GM18505 (cell line): Measurements from ENCODE around the gene NLGN1.

ENCODE experiments used
- ATAC-seq: cut with Tn5 transposase; IDR thresholded peaks from one replicate; pipeline ENCODE4 v1.9.1; 2021; ENCODE audit not compliant: unreplicated experiment
- POLR2A ChIP-seq: IDR thresholded peaks from 4 replicates; pipeline ENCODE4 v1.6.1; 2011; ENCODE audit warnings: borderline replicate concordance; ENCODE audit not compliant: insufficient read depth, insufficient read length; ENCODE audit errors: extremely low read depth

Gene NLGN1

GRCh38 chr3:173744895-173745294, 347.4 kb downstream of the NLGN1 start:
- no peak for TF ChIP-seq POLR2A
- ATAC-seq = no peak

DNA sequence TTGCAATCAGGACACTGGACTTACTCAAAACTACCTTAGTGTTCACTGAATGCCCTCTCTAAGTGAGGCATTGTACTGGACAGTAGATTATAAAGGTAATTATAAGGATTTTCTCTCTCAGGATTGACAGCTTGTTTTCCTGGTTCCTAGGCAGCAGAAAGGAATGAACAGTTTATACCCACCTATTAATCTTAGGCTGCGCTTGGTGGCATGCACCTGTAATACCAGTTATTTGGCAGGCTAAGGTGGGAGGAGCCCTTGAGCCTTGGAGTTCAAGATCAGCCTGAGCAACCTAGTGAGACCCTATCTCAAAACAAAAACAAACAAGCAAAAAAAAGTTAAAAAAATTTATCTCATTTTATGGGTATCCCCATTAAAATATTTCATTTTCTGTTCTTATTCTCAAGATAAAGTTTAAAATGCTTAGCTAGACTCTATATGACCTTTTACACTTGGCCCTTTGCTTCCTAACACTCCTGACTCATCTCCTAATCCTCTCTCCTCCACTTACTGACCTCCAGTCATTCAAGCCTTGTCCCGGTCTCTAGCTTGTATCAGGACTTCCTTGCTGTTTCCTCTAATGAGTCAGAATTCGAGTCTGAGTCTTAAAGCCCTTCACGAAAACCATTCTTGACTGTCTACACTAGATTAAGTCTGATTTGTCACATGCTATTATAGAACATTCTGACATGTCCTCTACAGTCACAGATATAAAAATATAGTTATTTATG, 348.6 kb downstream of the NLGN1 start:
- TF ChIP-seq POLR2A = no peak
- ATAC-seq = no peak

DNA sequence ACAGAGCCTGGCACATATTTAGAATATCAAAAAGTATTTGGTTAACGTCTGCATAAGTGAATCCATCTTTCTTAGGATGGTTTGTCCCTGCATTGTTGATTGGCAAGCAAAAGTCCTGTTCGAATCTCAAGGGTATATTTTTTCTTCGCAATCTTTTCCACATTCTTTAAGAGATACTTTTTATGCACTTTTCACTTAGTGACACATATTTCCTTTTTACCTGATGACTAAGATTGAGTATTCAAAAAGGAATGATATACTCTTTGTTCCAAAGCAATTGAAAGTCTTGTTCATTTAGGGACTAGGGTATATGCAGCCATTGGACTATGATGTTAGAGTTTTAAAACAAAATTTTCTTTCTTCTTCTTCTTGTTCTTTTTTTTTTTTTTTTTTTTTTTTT, 349.9 kb downstream of the NLGN1 start:
- no peak for TF ChIP-seq POLR2A
- ATAC-seq = no peak

GRCh38 chr3:173748105-173748504, 350.6 kb downstream of the NLGN1 start:
- TF ChIP-seq POLR2A = no peak
- ATAC-seq = no peak

DNA sequence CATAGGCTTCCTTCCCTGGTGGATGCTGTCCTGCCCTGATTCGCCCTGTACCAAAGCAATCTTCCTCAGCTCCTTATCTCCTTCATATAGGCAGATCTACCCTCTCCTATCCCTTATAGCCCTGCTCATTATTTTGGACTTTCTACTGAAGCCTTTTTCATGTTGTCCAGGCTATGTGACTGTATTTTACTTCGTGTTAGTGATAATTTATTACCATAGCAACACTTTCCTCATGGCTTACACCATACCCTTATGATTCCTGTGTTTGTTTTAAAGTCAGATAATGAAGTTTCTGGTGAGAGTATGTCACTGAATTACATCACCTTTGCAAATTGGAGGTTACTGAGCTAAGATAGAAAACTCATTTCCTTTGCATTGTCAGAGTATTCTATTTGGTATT, 352.6 kb downstream of the NLGN1 start:
- no peak for TF ChIP-seq POLR2A
- ATAC-seq = no peak

DNA sequence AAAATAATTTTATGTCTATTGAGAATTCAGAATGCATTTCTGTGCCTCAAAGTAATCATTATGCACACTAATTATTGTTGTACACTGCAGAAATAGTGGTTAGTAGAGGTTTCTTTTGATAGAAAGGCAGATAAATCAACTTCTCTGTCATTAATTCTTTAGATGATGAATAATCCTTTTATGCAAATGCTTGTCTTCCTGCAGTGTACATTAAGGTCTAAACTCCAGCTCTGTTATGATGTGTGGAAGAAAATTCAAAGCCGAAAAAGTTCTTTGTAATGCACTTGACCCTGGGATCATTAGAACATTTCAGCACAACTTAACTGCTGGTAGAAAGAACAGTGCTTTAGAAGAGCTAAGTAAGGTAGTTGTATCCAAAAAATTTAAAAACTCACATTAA, 353.0 kb downstream of the NLGN1 start:
- no peak for TF ChIP-seq POLR2A
- ATAC-seq = no peak

DNA sequence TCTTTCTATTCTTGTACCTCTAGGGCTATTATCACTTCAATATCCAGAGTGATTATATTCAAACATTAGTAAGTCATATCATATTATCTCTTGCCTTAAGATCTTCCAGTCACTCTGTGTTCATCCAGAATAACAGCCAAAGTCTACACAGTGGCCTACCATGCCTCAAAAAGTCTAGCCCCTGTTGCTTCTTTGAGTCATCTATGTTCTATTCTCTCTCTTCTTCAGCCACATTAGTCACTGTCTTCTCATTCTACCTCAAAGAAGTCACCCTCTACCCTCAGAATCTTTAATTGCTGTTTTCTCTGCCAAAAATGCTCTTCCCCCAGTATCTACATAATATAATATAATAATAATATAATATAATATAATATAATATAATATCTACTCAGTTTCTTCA, 356.0 kb downstream of the NLGN1 start:
- no peak for ATAC-seq
- TF ChIP-seq POLR2A = no peak

DNA sequence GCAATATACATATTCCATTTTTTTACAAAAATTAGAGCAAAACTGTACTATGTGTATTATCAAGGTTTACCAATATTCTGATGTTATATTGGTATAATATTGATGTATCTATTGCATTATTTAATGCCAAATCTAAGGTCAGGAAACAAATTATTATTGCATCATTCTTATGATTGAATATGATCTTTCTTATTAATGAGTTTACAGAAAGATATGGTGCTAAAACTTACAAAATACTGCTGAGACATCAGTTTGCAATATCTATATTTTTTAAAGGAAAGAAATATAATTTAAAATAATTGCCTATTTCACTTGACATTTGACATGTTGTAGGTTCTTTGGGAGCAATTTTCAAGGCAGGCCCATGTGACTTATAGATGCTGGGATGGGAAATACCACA, 357.6 kb downstream of the NLGN1 start:
- no peak for TF ChIP-seq POLR2A
- no peak for ATAC-seq

GRCh38 chr3:173761161-173761560, 363.6 kb downstream of the NLGN1 start:
- no peak for ATAC-seq
- no peak for TF ChIP-seq POLR2A

- ATAC-seq = no peak
- TF ChIP-seq POLR2A = no peak
These were observed 365.0 kb downstream of the NLGN1 start for GRCh38 chr3:173762501-173762900.

DNA sequence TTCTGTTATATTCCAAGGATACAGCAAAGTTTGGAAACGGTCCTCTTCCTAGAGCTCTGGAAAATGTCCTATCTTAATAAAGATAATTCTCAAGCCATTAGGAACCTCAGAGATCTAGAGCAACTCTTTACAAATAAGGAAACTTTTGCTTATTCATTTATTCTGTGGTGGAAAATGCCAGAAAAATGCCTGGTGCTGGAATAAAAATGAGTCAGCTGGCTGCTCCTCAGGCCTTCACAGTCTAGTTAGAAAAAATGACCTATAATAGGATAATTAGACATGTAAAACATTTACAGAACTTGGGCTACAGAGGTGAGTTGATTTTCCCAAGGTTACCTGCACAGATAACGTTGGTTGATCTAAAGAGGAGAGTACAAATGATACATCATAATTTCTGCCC, 372.5 kb downstream of the NLGN1 start:
- no peak for TF ChIP-seq POLR2A
- ATAC-seq = no peak

DNA sequence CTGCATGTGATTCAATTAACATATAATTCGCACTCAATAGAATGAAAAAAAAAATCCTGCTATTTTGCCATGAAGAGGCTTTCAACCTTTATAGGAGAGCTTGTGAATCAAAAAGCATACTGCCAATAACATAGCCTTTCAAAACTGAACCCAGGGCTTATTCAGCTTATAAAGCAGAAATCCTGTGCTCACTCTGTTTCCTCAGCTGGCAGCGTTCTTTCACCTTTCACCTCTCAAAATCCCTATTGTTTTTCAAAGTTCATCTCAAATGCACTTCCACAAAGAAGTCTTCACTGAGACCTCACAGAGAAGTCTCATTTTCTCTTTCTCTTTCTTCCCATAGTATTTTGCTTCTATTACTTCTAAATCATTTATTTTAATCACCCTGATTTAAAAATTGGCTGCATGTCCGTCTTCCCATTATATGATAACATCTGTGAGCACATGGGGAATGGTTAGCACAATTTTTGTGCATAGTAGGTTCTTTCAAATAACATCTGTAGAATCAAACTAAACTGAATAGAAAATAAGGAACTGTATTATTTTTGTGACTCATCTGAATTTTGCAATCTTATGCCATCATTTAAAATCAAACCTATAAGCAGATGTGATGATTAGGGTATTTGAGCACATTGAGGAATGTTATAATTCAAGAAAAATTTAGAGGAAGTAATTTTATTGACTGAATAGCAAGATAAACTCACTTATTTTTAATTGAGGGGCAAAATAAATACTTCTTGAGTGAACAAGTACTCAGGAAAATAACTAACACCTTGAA, 373.4 kb downstream of the NLGN1 start:
- ATAC-seq = no peak
- no peak for TF ChIP-seq POLR2A

GRCh38 chr3:173773800-173774199, 376.3 kb downstream of the NLGN1 start:
- no peak for TF ChIP-seq POLR2A
- ATAC-seq = no peak

DNA sequence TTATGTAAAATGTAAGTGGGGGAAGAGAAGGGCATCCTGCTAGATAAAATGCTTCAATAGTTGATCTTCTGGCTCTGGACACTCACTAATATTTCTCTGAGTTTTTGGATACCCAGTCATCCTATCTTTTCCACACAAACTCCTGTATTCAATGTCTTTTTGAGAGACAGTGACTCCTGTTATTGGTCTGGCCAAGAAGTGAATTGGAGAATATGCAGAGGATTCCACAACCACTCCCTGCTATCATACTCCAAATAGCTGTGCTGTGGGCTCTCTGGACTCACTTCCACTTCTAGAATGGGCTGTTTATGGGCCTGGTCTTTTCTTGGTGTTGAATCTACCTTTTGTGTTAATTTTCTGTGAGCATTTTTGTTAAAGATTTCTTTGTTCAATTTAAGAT, 376.8 kb downstream of the NLGN1 start:
- TF ChIP-seq POLR2A = no peak
- no peak for ATAC-seq
